ENCODE data around the gene CA12. TPM values are rescaled to one million over a fixed set of nuclear protein-coding genes. Genes with fewer than 3 reads are reported as not detected.

CA12 gene
- total and polyA plus RNA-seq, 12 donors: under 0.01 to 1.4 (median 0.31) TPM; not detected in 2

DNA sequence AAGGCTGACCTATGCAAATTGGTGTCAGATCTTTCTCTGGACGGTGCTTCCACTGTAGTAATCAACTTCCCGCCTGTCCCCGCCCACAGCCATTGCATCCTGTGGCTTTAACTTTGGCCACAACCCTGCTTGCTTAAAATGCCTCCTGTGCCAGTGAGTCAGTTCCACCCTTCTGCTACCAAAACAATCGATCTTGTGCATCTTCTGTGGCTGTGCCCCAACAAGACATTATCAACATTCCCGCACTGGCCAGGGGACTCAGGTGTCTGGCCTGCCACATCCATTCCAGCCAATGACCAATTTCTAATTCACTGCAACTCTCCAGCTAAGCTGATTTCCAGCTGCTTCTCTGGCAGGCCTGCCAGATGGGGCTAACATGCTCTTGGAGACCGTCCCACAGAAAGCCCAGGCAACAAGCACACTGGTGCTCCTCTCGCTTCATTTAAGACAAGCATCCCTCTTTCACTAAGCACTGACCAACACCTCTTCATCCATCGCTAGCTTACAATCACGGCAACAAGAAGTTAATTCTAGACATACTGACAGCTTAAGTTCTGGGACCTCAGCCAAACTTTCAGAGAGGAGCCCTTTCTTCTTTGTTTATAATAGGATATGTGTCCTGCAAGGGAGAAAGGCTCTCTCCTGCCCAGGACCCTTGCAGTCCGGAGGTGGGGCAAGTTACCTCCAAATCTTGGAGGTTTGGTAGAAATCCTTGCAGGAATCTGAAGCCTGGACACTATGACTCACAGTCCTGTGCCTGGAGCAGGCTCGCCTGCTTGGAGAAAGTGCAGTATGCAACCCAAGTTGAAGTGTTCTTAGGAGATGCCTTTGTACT, 6.7 kb downstream of the CA12 start:
- H3K27me3 ChIP-seq: peaks cover 20% of the 10 kb centered on the region
- WGBS, 4 donors: 27 to 50% (median 48%) methylated on average over 7 to 11 of the region's 11 CpGs
- no peak overlapping the region for H3K4me3 ChIP-seq
- no peak overlapping the region for H3K27ac ChIP-seq
- no peaks in the 10 kb centered on the region for H3K9me3 ChIP-seq (replicated peaks in 1 of 3)
- TF ChIP-seq POLR2A (IDR thresholded peaks at IDR 0.05) (no peak), CTCF (IDR thresholded peaks at IDR 0.05) (no peak)
- intact Hi-C loops (cut with DNase I): no loop called here
- no peaks in the 10 kb centered on the region for H3K4me1 ChIP-seq (replicated peaks in 1 of 2)
- DNase-seq: peak in 2 of 7 donors; percentile 21 to 24
- H3K36me3 ChIP-seq (replicated peaks in 1 of 2): no peaks in the 10 kb centered on the region

DNA sequence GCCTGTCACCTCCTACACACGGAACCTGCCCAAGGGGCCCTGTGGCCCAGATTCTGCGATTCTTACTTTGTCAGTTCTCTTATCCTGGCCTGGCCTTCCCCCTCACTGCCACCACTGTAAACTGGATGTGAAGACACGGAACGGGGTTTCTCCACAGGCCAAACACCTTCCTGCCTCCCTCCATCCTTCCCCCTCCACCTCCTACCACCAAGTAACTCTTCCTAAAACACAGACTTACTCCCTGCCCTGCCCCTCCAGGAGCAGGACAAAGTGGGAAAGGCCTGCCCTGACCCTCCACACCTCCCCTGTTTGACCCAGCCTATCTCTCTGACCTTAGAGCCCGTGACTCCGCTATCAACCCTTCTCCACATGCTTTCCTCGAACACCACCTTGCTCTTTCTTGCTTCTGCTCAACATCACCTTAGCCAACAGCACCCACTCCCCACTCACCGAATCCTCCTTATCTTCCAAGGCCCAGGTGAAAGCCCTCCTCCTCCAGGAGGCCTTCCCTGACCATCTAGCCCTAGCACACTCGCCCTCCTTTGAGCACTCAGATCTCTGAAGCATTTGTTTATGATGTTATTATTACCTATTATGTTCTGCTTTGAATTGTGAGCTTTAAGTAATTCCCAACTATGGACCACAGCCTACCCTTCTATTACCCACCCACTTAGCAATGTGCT, 7.6 kb downstream of the CA12 start:
- Histone ChIP-seq H3K27ac (no peak overlapping the region), H3K36me3 (replicated peaks in 1 of 2) (no peaks in the 10 kb centered on the region), H3K4me3 (no peak overlapping the region), H3K9me3 (replicated peaks in 1 of 3) (no peaks in the 10 kb centered on the region), H3K27me3 (peaks cover 13% of the 10 kb centered on the region), H3K4me1 (replicated peaks in 1 of 2) (no peaks in the 10 kb centered on the region)
- TF ChIP-seq POLR2A (IDR thresholded peaks at IDR 0.05) (no peak), CTCF (IDR thresholded peaks at IDR 0.05) (no peak)
- intact Hi-C loops (cut with DNase I): no loop called here
- no peak for DNase-seq
- 88 to 97% (median 91%) methylated on average over 9 of the region's 9 CpGs for WGBS, 4 donors

DNA sequence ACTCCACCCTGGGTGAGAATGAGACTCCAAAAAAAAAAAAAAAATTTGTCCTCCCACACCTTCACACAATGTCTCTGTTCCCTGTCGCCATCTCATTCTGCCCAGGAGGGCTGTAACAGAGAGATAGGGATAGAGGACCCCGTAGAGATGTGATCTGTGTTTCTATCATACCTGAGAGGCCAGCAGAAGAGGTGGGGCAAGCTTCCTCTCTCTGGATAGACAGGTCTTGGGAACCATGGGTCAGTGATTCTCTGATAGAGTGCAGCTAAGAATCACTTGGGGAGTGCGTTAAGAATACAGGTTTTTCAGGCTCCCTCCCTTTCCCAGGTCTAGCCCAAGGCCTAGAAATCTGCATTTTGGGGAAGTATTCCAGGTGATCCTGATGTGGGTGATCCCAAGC, 8.3 kb downstream of the CA12 start:
- H3K27ac ChIP-seq: no peak overlapping the region

More for the DNA sequence above, 8.3 kb downstream of the CA12 start:
- no peak for DNase-seq
- intact Hi-C loops (cut with DNase I): no loop called here
- no peaks in the 10 kb centered on the region for H3K36me3 ChIP-seq (replicated peaks in 1 of 2)
- no peak overlapping the region for H3K4me3 ChIP-seq
- WGBS, 4 donors: 88 to 100% (median 96%) methylated on average over 3 of the region's 3 CpGs
- no peak for TF ChIP-seq POLR2A (IDR thresholded peaks at IDR 0.05)
- no peak for TF ChIP-seq CTCF (IDR thresholded peaks at IDR 0.05)
- peaks cover 13% of the 10 kb centered on the region for H3K27me3 ChIP-seq
- H3K9me3 ChIP-seq (replicated peaks in 1 of 3): no peaks in the 10 kb centered on the region
- H3K4me1 ChIP-seq (replicated peaks in 1 of 2): no peaks in the 10 kb centered on the region
